ENCODE measurements around the gene HOXD1. TPM values are rescaled to one million over a fixed set of nuclear protein-coding genes. Genes with fewer than 3 reads are reported as not detected.

Gene HOXD1
- total and polyA plus RNA-seq, 4 experiments from 2014 or later = not detected

DNA sequence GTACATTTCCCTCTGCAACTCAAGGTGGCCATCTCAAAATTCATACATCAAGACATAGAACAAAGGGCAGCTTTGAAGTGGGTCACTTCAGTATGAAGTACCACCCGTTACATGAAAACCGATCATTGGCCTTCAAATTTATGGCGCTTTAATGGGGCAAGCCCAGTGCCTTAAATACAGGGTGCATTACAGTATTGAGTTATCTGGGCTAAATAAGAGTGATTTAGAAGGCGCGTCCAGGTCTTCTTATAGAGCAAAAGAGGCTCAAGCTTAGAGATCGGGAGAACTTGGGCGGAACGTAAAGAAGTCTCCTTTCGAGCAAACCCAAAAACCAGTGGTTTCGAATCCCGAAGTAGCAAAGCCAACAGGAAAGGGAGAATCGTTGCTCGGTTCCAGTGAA is 24.3 kb upstream of the HOXD1 start:
- H3K9me3 Mint-ChIP-seq = peaks cover 0 to 26% (median 10%) of the 10 kb centered on the region in 8 donors
- ChIA-PET CTCF (ENCODE audit: partially characterized antibody) (no interaction called here), POLR2A (ENCODE audit: partially characterized antibody) (no interaction called here)
- no peak for DNase-seq
- no peaks in the 10 kb centered on the region for H3K9me3 ChIP-seq (ENCODE audit: control insufficient read depth in 1 of 2, low read length in 2 of 2)
- no peaks in the 10 kb centered on the region for H3K36me3 ChIP-seq (ENCODE audit: insufficient read depth, low read length)
- no peak overlapping the region for H3K27ac ChIP-seq (ENCODE audit: low read depth, low read length)
- peaks cover 64% of the 10 kb centered on the region for H3K27me3 ChIP-seq (ENCODE audit: insufficient read depth, low read length)
- no peaks in the 10 kb centered on the region for H3K36me3 Mint-ChIP-seq
- H3K4me3 ChIP-seq (ENCODE audit: low read length in 2 of 2) = no peak overlapping the region
- peak overlapping the region in 5 of 8 donors; percentile 15 to 46 (median 26) for H3K4me3 Mint-ChIP-seq
- H3K4me1 Mint-ChIP-seq = peaks cover 2 to 15% (median 5%) of the 10 kb centered on the region in 4 donors
- H3K27me3 Mint-ChIP-seq = peaks cover 67 to 74% of the 10 kb centered on the region in 2 donors
- peak overlapping the region in 3 of 7 donors; percentile 52 to 63 (median 53) for H3K27ac Mint-ChIP-seq
- intact Hi-C loops (cut with micrococcal nuclease) = no loop called here
- H3K4me1 ChIP-seq (ENCODE audit: insufficient read depth, low read length) = no peaks in the 10 kb centered on the region

DNA sequence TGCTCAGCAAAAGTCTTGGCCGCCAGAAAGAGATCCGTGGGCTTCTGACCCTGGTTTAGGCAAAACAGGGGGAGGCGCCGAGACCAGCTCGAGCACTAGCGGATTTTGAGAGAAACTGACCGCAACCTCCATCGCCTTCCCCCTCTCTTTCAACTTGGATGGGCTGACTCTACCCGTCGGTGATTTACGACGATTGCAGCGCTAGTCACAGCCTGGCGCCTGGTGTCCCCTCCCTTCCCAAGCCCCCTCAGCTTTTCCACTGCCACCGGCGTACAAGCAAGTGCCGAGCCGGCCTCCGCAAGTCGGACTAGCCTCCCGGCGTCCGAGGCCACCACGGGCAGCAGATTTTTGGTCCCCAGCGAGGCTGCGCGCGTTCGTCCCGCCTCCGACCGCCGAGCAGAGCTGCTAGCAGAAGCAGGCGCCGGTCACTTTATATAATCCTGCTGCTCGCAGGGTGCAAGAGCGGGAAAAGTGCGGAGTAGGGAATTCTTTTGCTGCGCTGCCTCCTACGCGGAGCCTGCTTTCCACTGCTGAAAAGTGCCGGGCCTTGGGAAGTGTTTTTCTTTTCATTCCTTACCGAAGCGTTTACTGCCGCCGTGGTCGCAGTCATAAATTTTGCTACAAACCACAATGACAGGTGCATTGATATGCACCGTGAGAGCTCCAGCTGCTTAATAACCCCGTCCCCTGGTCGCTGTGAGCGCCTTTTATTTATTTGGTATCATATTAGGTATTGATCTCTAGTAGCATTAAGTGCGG is 23.7 kb upstream of the HOXD1 start:
- Histone ChIP-seq H3K4me1 (ENCODE audit: insufficient read depth, low read length) (no peaks in the 10 kb centered on the region), H3K27ac (ENCODE audit: low read depth, low read length) (no peak overlapping the region), H3K27me3 (ENCODE audit: insufficient read depth, low read length) (peaks cover 63% of the 10 kb centered on the region), H3K9me3 (ENCODE audit: control insufficient read depth in 1 of 2, low read length in 2 of 2) (no peaks in the 10 kb centered on the region), H3K4me3 (ENCODE audit: low read length in 2 of 2) (no peak overlapping the region), H3K36me3 (ENCODE audit: insufficient read depth, low read length) (no peaks in the 10 kb centered on the region)
- DNase-seq = no peak
- peak overlapping the region in 5 of 8 donors; percentile 7 to 44 (median 34) for H3K4me3 Mint-ChIP-seq
- intact Hi-C loops (cut with micrococcal nuclease) = no loop called here
- CTCF ChIA-PET (ENCODE audit: partially characterized antibody) = no interaction called here
- POLR2A ChIA-PET (ENCODE audit: partially characterized antibody) = no interaction called here
- peak overlapping the region in 3 of 7 donors; percentile 52 to 63 (median 61) for H3K27ac Mint-ChIP-seq
- H3K9me3 Mint-ChIP-seq = peaks cover 0 to 25% (median 10%) of the 10 kb centered on the region in 8 donors
- peaks cover 70 to 73% of the 10 kb centered on the region in 2 donors for H3K27me3 Mint-ChIP-seq
- no peaks in the 10 kb centered on the region for H3K36me3 Mint-ChIP-seq
- H3K4me1 Mint-ChIP-seq = peaks cover 2 to 15% (median 5%) of the 10 kb centered on the region in 4 donors

- ChIA-PET CTCF (ENCODE audit: partially characterized antibody) (no interaction called here), POLR2A (ENCODE audit: partially characterized antibody) (no interaction called here)
- Mint-ChIP-seq H3K9me3 (peaks cover 0 to 23% (median 10%) of the 10 kb centered on the region in 8 donors), H3K27ac (peak overlapping the region in 2 of 7 donors; percentile 8 to 63), H3K27me3 (peaks cover 69 to 79% of the 10 kb centered on the region in 2 donors), H3K36me3 (no peaks in the 10 kb centered on the region), H3K4me3 (peak overlapping the region in 2 of 8 donors; percentile 21 to 25), H3K4me1 (peaks cover 2 to 15% (median 5%) of the 10 kb centered on the region in 4 donors)
- no peaks in the 10 kb centered on the region for H3K36me3 ChIP-seq (ENCODE audit: insufficient read depth, low read length)
- no peaks in the 10 kb centered on the region for H3K9me3 ChIP-seq (ENCODE audit: control insufficient read depth in 1 of 2, low read length in 2 of 2)
- no peak overlapping the region for H3K27ac ChIP-seq (ENCODE audit: low read depth, low read length)
- no peak for DNase-seq
- peaks cover 62% of the 10 kb centered on the region for H3K27me3 ChIP-seq (ENCODE audit: insufficient read depth, low read length)
- intact Hi-C loops (cut with micrococcal nuclease) = no loop called here
- no peaks in the 10 kb centered on the region for H3K4me1 ChIP-seq (ENCODE audit: insufficient read depth, low read length)
- H3K4me3 ChIP-seq (ENCODE audit: low read length in 2 of 2) = no peak overlapping the region
Observed at GRCh38 chr2:176165370-176166050, 23.0 kb upstream of the HOXD1 start.

DNA sequence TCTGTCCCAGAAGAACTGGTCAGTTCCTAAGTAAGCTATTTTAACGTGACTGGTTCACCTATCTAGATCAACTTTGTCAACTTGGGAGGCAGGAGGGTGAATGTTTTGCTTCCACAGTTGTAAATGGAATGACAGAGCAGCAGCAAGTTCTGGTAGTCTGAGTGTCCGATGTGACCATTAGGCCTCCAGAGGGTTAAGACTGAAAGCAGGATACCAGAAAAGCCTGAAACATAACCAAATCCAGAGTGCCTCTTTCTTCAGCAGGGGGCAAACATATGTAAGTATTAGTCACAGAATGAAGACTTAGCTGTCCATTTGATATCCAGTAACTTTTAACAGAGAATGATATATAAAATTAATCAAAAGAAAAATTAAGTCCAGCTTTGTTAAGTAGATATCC is 22.2 kb upstream of the HOXD1 start:
- ChIA-PET CTCF (ENCODE audit: partially characterized antibody) (no interaction called here), POLR2A (ENCODE audit: partially characterized antibody) (no interaction called here)
- no peaks in the 10 kb centered on the region for H3K36me3 ChIP-seq (ENCODE audit: insufficient read depth, low read length)
- Mint-ChIP-seq H3K9me3 (peaks cover 0 to 19% (median 10%) of the 10 kb centered on the region in 8 donors), H3K27ac (peak overlapping the region in 1 of 7 donors; percentile 20), H3K4me3 (no peak overlapping the region), H3K27me3 (peaks cover 69 to 76% of the 10 kb centered on the region in 2 donors), H3K4me1 (peaks cover under 1 to 12% (median 5%) of the 10 kb centered on the region in 4 donors), H3K36me3 (no peaks in the 10 kb centered on the region)
- no peak overlapping the region for H3K4me3 ChIP-seq (ENCODE audit: low read length in 2 of 2)
- intact Hi-C loops (cut with micrococcal nuclease) = no loop called here
- H3K27ac ChIP-seq (ENCODE audit: low read depth, low read length) = no peak overlapping the region
- peaks cover 62% of the 10 kb centered on the region for H3K27me3 ChIP-seq (ENCODE audit: insufficient read depth, low read length)
- H3K9me3 ChIP-seq (ENCODE audit: control insufficient read depth in 1 of 2, low read length in 2 of 2) = no peaks in the 10 kb centered on the region
- H3K4me1 ChIP-seq (ENCODE audit: insufficient read depth, low read length) = no peaks in the 10 kb centered on the region
- DNase-seq = no peak

DNA sequence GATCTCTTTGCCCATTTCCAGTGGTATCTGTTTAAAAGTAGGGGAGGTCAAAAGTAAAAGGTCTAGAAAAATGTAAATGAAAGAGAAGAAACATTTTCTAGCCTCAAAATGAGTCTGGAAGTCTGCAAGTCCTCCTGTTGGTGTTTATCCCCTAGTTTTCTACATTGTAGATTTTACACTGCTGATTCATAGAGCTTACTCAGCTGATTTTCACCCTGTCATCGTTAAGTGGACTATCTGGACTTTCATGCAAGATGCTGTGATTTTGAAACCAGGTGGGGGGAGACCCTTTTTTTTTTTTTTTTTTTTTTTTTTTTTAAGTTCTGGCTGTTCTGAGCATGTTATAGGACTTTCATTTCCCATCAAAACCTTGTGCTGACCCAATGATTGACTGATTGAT is 21.1 kb upstream of the HOXD1 start:
- no peak overlapping the region for H3K4me3 ChIP-seq (ENCODE audit: low read length in 2 of 2)
- peaks cover 54% of the 10 kb centered on the region for H3K27me3 ChIP-seq (ENCODE audit: insufficient read depth, low read length)
- no peaks in the 10 kb centered on the region for H3K9me3 ChIP-seq (ENCODE audit: control insufficient read depth in 1 of 2, low read length in 2 of 2)
- ChIA-PET POLR2A (ENCODE audit: partially characterized antibody) (no interaction called here), CTCF (ENCODE audit: partially characterized antibody) (no interaction called here)
- DNase-seq = no peak
- Mint-ChIP-seq H3K27ac (no peak overlapping the region), H3K36me3 (no peaks in the 10 kb centered on the region), H3K4me1 (peaks cover 1 to 13% (median 7%) of the 10 kb centered on the region in 4 donors), H3K27me3 (peaks cover 61 to 70% of the 10 kb centered on the region in 2 donors), H3K4me3 (no peak overlapping the region), H3K9me3 (peaks cover 0 to 19% (median 10%) of the 10 kb centered on the region in 8 donors)
- no peak overlapping the region for H3K27ac ChIP-seq (ENCODE audit: low read depth, low read length)
- intact Hi-C loops (cut with micrococcal nuclease) = no loop called here
- no peaks in the 10 kb centered on the region for H3K4me1 ChIP-seq (ENCODE audit: insufficient read depth, low read length)
- H3K36me3 ChIP-seq (ENCODE audit: insufficient read depth, low read length) = no peaks in the 10 kb centered on the region

GRCh38 chr2:176169181-176169580 is 19.3 kb upstream of the HOXD1 start:
- H3K9me3 Mint-ChIP-seq = peaks cover 0 to 16% (median 5%) of the 10 kb centered on the region in 8 donors
- Histone ChIP-seq H3K9me3 (ENCODE audit: control insufficient read depth in 1 of 2, low read length in 2 of 2) (no peaks in the 10 kb centered on the region), H3K4me3 (ENCODE audit: low read length in 2 of 2) (no peak overlapping the region), H3K36me3 (ENCODE audit: insufficient read depth, low read length) (no peaks in the 10 kb centered on the region), H3K27ac (ENCODE audit: low read depth, low read length) (no peak overlapping the region), H3K4me1 (ENCODE audit: insufficient read depth, low read length) (no peaks in the 10 kb centered on the region), H3K27me3 (ENCODE audit: insufficient read depth, low read length) (peaks cover 59% of the 10 kb centered on the region)
- ChIA-PET POLR2A (ENCODE audit: partially characterized antibody) (no interaction called here), CTCF (ENCODE audit: partially characterized antibody) (no interaction called here)
- no peak overlapping the region for H3K27ac Mint-ChIP-seq
- DNase-seq = no peak
- intact Hi-C loops (cut with micrococcal nuclease) = no loop called here
- no peak overlapping the region for H3K4me3 Mint-ChIP-seq
- H3K27me3 Mint-ChIP-seq = peaks cover 60 to 69% of the 10 kb centered on the region in 2 donors
- peaks cover 4 to 13% (median 9%) of the 10 kb centered on the region in 4 donors for H3K4me1 Mint-ChIP-seq
- H3K36me3 Mint-ChIP-seq = no peaks in the 10 kb centered on the region

- intact Hi-C loops (cut with micrococcal nuclease) = no loop called here
- CTCF ChIA-PET (ENCODE audit: partially characterized antibody) = no interaction called here
- H3K4me1 ChIP-seq (ENCODE audit: insufficient read depth, low read length) = no peaks in the 10 kb centered on the region
- H3K27ac ChIP-seq (ENCODE audit: low read depth, low read length) = no peak overlapping the region
- peaks cover 0 to 12% (median 2%) of the 10 kb centered on the region in 8 donors for H3K9me3 Mint-ChIP-seq
- H3K4me3 Mint-ChIP-seq = no peak overlapping the region
- no peak for DNase-seq
- peaks cover 2 to 10% (median 8%) of the 10 kb centered on the region in 4 donors for H3K4me1 Mint-ChIP-seq
- peaks cover 61% of the 10 kb centered on the region for H3K27me3 ChIP-seq (ENCODE audit: insufficient read depth, low read length)
- H3K27me3 Mint-ChIP-seq = peaks cover 58 to 65% of the 10 kb centered on the region in 2 donors
- H3K9me3 ChIP-seq (ENCODE audit: control insufficient read depth in 1 of 2, low read length in 2 of 2) = no peaks in the 10 kb centered on the region
- POLR2A ChIA-PET (ENCODE audit: partially characterized antibody) = no interaction called here
- no peak overlapping the region for H3K27ac Mint-ChIP-seq
- no peak overlapping the region for H3K4me3 ChIP-seq (ENCODE audit: low read length in 2 of 2)
- no peaks in the 10 kb centered on the region for H3K36me3 Mint-ChIP-seq
- no peaks in the 10 kb centered on the region for H3K36me3 ChIP-seq (ENCODE audit: insufficient read depth, low read length)
Observed at GRCh38 chr2:176169711-176170110, 18.8 kb upstream of the HOXD1 start.
